ENCODE results near the gene OPN4.

DNA sequence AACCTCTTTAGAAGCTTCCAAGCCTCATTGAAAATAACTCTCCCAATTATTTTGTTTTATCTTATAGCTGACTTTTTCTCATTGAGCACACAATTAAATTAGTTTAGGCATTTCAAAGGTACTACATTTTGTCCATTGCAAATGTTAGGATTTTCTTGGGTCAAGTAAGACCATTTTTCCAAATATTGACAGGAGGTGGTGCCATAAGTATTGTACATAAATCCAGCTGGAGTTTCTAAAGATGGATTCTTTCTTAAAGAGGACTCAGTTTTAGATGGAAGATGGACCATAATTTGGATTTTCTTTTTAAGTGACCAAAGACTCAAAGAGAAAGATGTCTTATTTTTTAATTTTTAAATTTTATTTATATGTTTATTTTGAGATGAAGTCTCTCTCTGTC lies 12.3 kb upstream of the OPN4 start:
- TF ChIP-seq, protein P1, sequence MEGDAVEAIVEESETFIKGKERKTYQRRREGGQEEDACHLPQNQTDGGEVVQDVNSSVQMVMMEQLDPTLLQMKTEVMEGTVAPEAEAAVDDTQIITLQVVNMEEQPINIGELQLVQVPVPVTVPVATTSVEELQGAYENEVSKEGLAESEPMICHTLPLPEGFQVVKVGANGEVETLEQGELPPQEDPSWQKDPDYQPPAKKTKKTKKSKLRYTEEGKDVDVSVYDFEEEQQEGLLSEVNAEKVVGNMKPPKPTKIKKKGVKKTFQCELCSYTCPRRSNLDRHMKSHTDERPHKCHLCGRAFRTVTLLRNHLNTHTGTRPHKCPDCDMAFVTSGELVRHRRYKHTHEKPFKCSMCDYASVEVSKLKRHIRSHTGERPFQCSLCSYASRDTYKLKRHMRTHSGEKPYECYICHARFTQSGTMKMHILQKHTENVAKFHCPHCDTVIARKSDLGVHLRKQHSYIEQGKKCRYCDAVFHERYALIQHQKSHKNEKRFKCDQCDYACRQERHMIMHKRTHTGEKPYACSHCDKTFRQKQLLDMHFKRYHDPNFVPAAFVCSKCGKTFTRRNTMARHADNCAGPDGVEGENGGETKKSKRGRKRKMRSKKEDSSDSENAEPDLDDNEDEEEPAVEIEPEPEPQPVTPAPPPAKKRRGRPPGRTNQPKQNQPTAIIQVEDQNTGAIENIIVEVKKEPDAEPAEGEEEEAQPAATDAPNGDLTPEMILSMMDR (IDR thresholded peaks at IDR 0.05), result no peak
- no peak for TF ChIP-seq POLR2A (IDR thresholded peaks at IDR 0.05)

All from lower leg skin (tissue), 3 donors.